OCI-LY7 (cell line): Measurements from ENCODE around the gene PCARE. TPM values are rescaled to one million over a fixed set of nuclear protein-coding genes. Genes with fewer than 3 reads are reported as not detected.

ENCODE experiments used
- BruUV-seq: library from RNA; stranded (reverse); fragments of 400-500 nt; replicated peaks from 2 replicates; lab custom pipeline; 2021; lab: Mats Ljungman, UMichigan
- CTCF ChIA-PET: fragments of 300-600 bp; sonication (Branson Sonifier 250); formaldehyde crosslinking; loops from one replicate; lab custom pipeline; 2022; ENCODE audit warnings: antibody characterized with exemption; ENCODE audit not compliant: unreplicated experiment; lab: Charles Lee
- POLR2A ChIA-PET: fragments of 300-600 bp; sonication (Branson Sonifier 250); formaldehyde crosslinking; loops from one replicate; lab custom pipeline; 2022; ENCODE audit warnings: antibody characterized with exemption; lab: Charles Lee
- DNase-seq: peaks from one replicate; pipeline ENCODE4 v3.0.0-alpha.2; 2015; ENCODE audit warnings: low spot score
- H2AFZ ChIP-seq: fragments of 200-600 bp; sonication (generic), shearing (Covaris generic); 2 replicates; pipeline ENCODE4 v1.6.1; 2014; ENCODE audit warnings: mild to moderate bottlenecking, antibody characterized with exemption, low read length, moderate library complexity
- H3K27ac ChIP-seq: fragments of 200-600 bp; sonication (generic); 2 replicates; pipeline ENCODE4 v1.5.1; 2014; ENCODE audit warnings: mixed run types, low read depth, mild to moderate bottlenecking, moderate library complexity, low read length, inconsistent platforms; ENCODE audit not compliant: poor library complexity, severe bottlenecking
- H3K36me3 ChIP-seq: fragments of 200-600 bp; sonication (generic); 2 replicates; pipeline ENCODE4 v1.6.1; 2014; ENCODE audit warnings: mild to moderate bottlenecking, antibody characterized with exemption, low read length, moderate library complexity, mixed read lengths; ENCODE audit not compliant: insufficient read depth
- H3K4me1 ChIP-seq: fragments of 200-600 bp; sonication (generic); 2 replicates; pipeline ENCODE4 v1.5.1; 2014; ENCODE audit warnings: mild to moderate bottlenecking, low read length; ENCODE audit not compliant: insufficient read depth, poor library complexity, severe bottlenecking
- H3K4me2 ChIP-seq: fragments of 200-600 bp; sonication (generic); 2 replicates; pipeline ENCODE4 v1.6.1; 2014; ENCODE audit warnings: mild to moderate bottlenecking, low read length
- H3K4me3 ChIP-seq: fragments of 200-600 bp; sonication (generic); 2 replicates; pipeline ENCODE4 v1.5.1; 2014; ENCODE audit warnings: mild to moderate bottlenecking, low read depth, low read length; ENCODE audit not compliant: poor library complexity, severe bottlenecking
- H3K79me2 ChIP-seq: fragments of 200-600 bp; sonication (generic); 2 replicates; pipeline ENCODE4 v1.6.1; 2016; ENCODE audit warnings: low read depth, mild to moderate bottlenecking, low read length, moderate library complexity, mixed read lengths; ENCODE audit not compliant: insufficient read depth
- H3K9me2 ChIP-seq: fragments of 200-600 bp; sonication (generic); 2 replicates; pipeline ENCODE4 v1.6.1; 2016; ENCODE audit warnings: mild to moderate bottlenecking, low read length, mixed read lengths; ENCODE audit not compliant: insufficient read depth
- H3K9me3 ChIP-seq: fragments of 200-600 bp; sonication (generic); 2 replicates; pipeline ENCODE4 v1.6.1; 2014; ENCODE audit warnings: mild to moderate bottlenecking, mixed run types, low read length, mixed read lengths
- H4K20me1 ChIP-seq: fragments of 200-600 bp; sonication (generic); 2 replicates; pipeline ENCODE4 v1.6.1; 2014; ENCODE audit warnings: mild to moderate bottlenecking, antibody characterized with exemption, low read length, moderate library complexity, mixed read lengths; ENCODE audit not compliant: insufficient read depth
- EZH2phosphoT487 ChIP-seq: fragments of 200-600 bp; sonication (generic); IDR thresholded peaks from 2 replicates; pipeline ENCODE4 v1.6.1; 2018; ENCODE audit warnings: low read depth, borderline replicate concordance, mild to moderate bottlenecking, mixed run types, antibody characterized with exemption, low read length, moderate library complexity, mixed read lengths
- intact Hi-C: fragments of 100-400 bp; cut with micrococcal nuclease; formaldehyde crosslinking; loops from one replicate; pipeline ENCODE4 v1.10.0; 2022; ENCODE audit not compliant: unreplicated experiment
- total RNA-seq, 2 experiments: library from RNA; depleted of rRNA in 1 of 2; stranded (reverse); fragments of >200 nt in 1 of 2; shearing (Covaris generic) in 1 of 2; gene quantifications; 2 replicates each; pipeline ENCODE4 v1.2.3, GENCODE V29; 2014 to 2022
- TF ChIP-seq, protein P1 (sequence below): fragments of 200-600 bp; sonication (generic); conservative IDR thresholded peaks from 2 replicates; pipeline ENCODE4 v1.5.1; 2014; ENCODE audit warnings: mild to moderate bottlenecking, antibody characterized with exemption, low read length, moderate library complexity, mixed read lengths

Gene PCARE
- total RNA-seq, 2 experiments from 2014 or later = not detected

DNA sequence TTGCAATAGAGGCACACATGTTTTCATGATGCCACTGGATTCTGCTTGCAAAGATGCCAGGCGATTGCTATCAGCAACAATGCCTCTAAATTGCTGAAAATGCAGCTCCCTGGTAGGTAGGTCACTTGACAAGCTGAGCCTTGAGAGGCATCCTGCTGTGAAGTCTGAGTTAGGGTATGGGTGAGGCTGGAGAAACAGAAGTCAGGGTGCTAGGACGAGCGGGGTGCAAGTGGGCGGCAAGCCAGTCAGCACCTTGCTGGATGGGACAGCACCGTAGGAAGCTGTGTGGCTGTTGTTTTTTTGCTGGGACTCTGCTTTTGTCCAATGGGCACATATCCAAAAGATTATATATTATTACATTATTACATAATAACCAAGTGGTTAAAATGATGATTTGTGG lies 30.4 kb upstream of the PCARE start:
- Histone ChIP-seq H3K4me3 (no peak overlapping the region), H3K4me2 (no peak overlapping the region), H3K4me1 (no peaks in the 10 kb centered on the region), H3K79me2 (no peaks in the 10 kb centered on the region), H2AFZ (no peak overlapping the region), H3K9me2 (no peaks in the 10 kb centered on the region), H4K20me1 (no peaks in the 10 kb centered on the region), H3K36me3 (no peaks in the 10 kb centered on the region), H3K27ac (no peak overlapping the region), H3K9me3 (no peaks in the 10 kb centered on the region)
- POLR2A ChIA-PET = no interaction called here
- CTCF ChIA-PET = no interaction called here
- no peak for DNase-seq
- BruUV-seq = no TSS peak
- intact Hi-C loops = no loop called here
- TF ChIP-seq, protein P1, sequence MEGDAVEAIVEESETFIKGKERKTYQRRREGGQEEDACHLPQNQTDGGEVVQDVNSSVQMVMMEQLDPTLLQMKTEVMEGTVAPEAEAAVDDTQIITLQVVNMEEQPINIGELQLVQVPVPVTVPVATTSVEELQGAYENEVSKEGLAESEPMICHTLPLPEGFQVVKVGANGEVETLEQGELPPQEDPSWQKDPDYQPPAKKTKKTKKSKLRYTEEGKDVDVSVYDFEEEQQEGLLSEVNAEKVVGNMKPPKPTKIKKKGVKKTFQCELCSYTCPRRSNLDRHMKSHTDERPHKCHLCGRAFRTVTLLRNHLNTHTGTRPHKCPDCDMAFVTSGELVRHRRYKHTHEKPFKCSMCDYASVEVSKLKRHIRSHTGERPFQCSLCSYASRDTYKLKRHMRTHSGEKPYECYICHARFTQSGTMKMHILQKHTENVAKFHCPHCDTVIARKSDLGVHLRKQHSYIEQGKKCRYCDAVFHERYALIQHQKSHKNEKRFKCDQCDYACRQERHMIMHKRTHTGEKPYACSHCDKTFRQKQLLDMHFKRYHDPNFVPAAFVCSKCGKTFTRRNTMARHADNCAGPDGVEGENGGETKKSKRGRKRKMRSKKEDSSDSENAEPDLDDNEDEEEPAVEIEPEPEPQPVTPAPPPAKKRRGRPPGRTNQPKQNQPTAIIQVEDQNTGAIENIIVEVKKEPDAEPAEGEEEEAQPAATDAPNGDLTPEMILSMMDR = no peak
- no peak for TF ChIP-seq EZH2phosphoT487

DNA sequence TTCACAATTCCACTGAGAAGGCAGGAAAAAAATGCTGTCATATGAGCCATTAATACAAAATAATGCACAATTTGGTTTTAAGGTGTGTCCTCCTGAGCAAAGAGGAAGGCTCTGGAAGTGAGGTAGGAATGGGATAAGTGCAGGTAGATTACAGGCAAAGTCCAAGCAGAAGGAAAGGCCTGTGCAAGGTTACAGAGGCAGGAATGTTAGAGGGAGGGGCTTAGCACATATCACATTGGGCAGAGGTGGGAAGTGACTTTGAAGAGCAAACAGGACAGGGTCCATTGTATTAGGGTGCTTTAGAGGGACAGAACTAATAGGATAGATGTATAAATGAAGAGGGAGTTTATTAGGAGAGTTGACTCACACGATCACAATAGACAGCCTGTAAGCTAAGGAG lies 26.2 kb upstream of the PCARE start:
- no peak overlapping the region for H2AFZ ChIP-seq
- no peaks in the 10 kb centered on the region for H3K79me2 ChIP-seq
- CTCF ChIA-PET = no interaction called here
- TF ChIP-seq EZH2phosphoT487 = no peak
- TF ChIP-seq, protein P1 = no peak
- H3K27ac ChIP-seq = no peak overlapping the region
- POLR2A ChIA-PET = no interaction called here
- H3K4me2 ChIP-seq = no peak overlapping the region
- no peaks in the 10 kb centered on the region for H4K20me1 ChIP-seq
- no peaks in the 10 kb centered on the region for H3K9me2 ChIP-seq
- BruUV-seq = no TSS peak
- intact Hi-C loops = no loop called here
- H3K9me3 ChIP-seq = no peaks in the 10 kb centered on the region
- no peaks in the 10 kb centered on the region for H3K4me1 ChIP-seq
- no peaks in the 10 kb centered on the region for H3K36me3 ChIP-seq
- no peak overlapping the region for H3K4me3 ChIP-seq
- DNase-seq = no peak

DNA sequence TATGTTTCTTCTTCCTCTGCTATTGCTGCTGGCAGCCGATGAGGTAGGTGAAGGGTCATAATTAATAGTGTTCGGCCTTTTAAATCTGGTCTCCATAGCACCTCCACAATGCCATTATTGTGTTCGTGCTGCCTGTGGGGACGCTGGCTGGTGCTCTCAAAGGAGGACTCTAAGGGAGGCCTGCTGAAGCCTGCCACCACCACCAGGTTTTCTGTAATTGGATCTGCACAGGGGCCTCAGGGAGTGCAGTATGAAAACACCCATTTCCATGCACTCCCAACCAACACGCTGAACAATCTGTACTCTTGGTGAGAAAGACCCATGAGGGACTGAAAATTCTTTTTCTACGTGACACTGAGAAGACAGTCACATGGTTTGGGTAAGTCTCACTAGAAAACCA lies 23.2 kb upstream of the PCARE start:
- H3K4me3 ChIP-seq = no peak overlapping the region
- no peaks in the 10 kb centered on the region for H3K9me3 ChIP-seq
- DNase-seq = no peak
- no peaks in the 10 kb centered on the region for H3K79me2 ChIP-seq
- no peaks in the 10 kb centered on the region for H3K4me1 ChIP-seq
- BruUV-seq = no TSS peak
- TF ChIP-seq, protein P1 = no peak
- TF ChIP-seq EZH2phosphoT487 = no peak
- no peaks in the 10 kb centered on the region for H4K20me1 ChIP-seq
- no peak overlapping the region for H2AFZ ChIP-seq
- no peak overlapping the region for H3K27ac ChIP-seq
- no peak overlapping the region for H3K4me2 ChIP-seq
- CTCF ChIA-PET = no interaction called here
- no peaks in the 10 kb centered on the region for H3K9me2 ChIP-seq
- intact Hi-C loops = no loop called here
- H3K36me3 ChIP-seq = no peaks in the 10 kb centered on the region
- POLR2A ChIA-PET = interaction anchor here (0.6 kb wide), 1 partner anchor 21 kb away, joined by 3 read pairs; no protein-coding TSS in a partner anchor
